Lower leg skin (tissue), 4 donors: Measurements from ENCODE around the gene PHB1. TPM values are rescaled to one million over a fixed set of nuclear protein-coding genes. Genes with fewer than 3 reads are reported as not detected.
"Not testable (repeated sequence)": the region's sequence is repeated elsewhere in the genome, so short reads cannot be mapped to it uniquely, and the experiment has no call there.

Source experiments
- DNase-seq, 2 donors: peaks; one replicate each; pipeline ENCODE4 v3.0.0-alpha.2; 2019; ENCODE audit warnings: low spot score in 2 of 2
- H3K4me3 ChIP-seq: fragments of 200-600 bp; sonication (generic); 2 replicates; pipeline ENCODE4 v1.5.1; 2017; ENCODE audit warnings: mild to moderate bottlenecking, low read depth; ENCODE audit not compliant: poor library complexity, severe bottlenecking
- CTCF ChIP-seq, 3 donors: fragments of 450-650 bp; IDR thresholded peaks; one replicate each; pipeline ENCODE4 v1.5.1; 2016; ENCODE audit warnings: antibody characterized with exemption in 3 of 3, mild to moderate bottlenecking in 3 of 3, moderate library complexity in 2 of 3
- POLR2A ChIP-seq, 2 donors: fragments of 450-650 bp; IDR thresholded peaks; one replicate each; pipeline ENCODE4 v1.6.1; 2016 to 2017; ENCODE audit warnings: antibody characterized with exemption in 2 of 2, mild to moderate bottlenecking in 1 of 2, moderate library complexity in 1 of 2
- WGBS, 2 donors: methylation state at CpG; one replicate each; pipeline ENCODE4 v1.1.5; 2018; 5-methylcytosine and 5-hydroxymethylcytosine counted together
- intact Hi-C: fragments of 100-400 bp; cut with DNase I; formaldehyde crosslinking; loops from one replicate; pipeline ENCODE4 v1.15.0; 2023; ENCODE audit warnings: low total_unique reads
- total RNA-seq, 4 donors: library from RNA; depleted of rRNA; stranded (reverse); fragments of >200 nt; gene quantifications; one replicate each; pipeline ENCODE4 v1.1.0, GENCODE V29; 2016

Gene PHB1
- total RNA-seq, 4 donors from 2014 or later, result 47.0 to 79.0 (median 71.3) TPM

GRCh38 chr17:49435671-49436029 lies 21.0 kb upstream of the PHB1 start:
- no peak for TF ChIP-seq POLR2A (IDR thresholded peaks at IDR 0.05)
- WGBS, 2 donors, result 37 to 39% methylated on average over 4 of the region's 4 CpGs
- H3K4me3 ChIP-seq, result no peak overlapping the region
- DNase-seq, result peak in 1 of 2 donors; percentile 79
- intact Hi-C loops, result loop anchor here (10.0 kb wide), 1 partner anchor 59 kb away; the partner anchor contains the start of gene NGFR

GRCh38 chr17:49434821-49435670 lies 20.4 kb upstream of the PHB1 start:
- intact Hi-C loops, result loop anchor here (10.0 kb wide), 1 partner anchor 60 kb away; the partner anchor contains the start of gene NGFR
- 51 to 53% methylated on average over 13 of the region's 13 CpGs for WGBS, 2 donors
- no peak for TF ChIP-seq POLR2A (IDR thresholded peaks at IDR 0.05)
- TF ChIP-seq CTCF (IDR thresholded peaks at IDR 0.05), result no peak
- H3K4me3 ChIP-seq, result no peak overlapping the region
- peak in 1 of 2 donors; percentile 84 for DNase-seq

- 76 to 98% methylated on average over 4 of the region's 4 CpGs for WGBS, 2 donors
- intact Hi-C loops, result loop anchor here (10.0 kb wide), 1 partner anchor 62 kb away; the partner anchor contains the start of gene NGFR
These were observed 18.5 kb upstream of the PHB1 start for GRCh38 chr17:49433000-49433694.

GRCh38 chr17:49431743-49432142 lies 17.1 kb upstream of the PHB1 start:
- DNase-seq, result no peak
- 91 to 93% methylated on average over 8 of the region's 8 CpGs for WGBS, 2 donors
- H3K4me3 ChIP-seq, result no peak overlapping the region
- TF ChIP-seq CTCF (IDR thresholded peaks at IDR 0.05) (no peak), POLR2A (IDR thresholded peaks at IDR 0.05) (no peak)
- intact Hi-C loops, result loop anchor here (10.0 kb wide), 1 partner anchor 63 kb away; the partner anchor contains the start of gene NGFR

More at GRCh38 chr17:49433000-49433694, 18.5 kb upstream of the PHB1 start:
- DNase-seq, result peak in 1 of 2 donors; percentile 34
- H3K4me3 ChIP-seq, result no peak overlapping the region
- TF ChIP-seq POLR2A (IDR thresholded peaks at IDR 0.05) (no peak), CTCF (IDR thresholded peaks at IDR 0.05) (no peak)

- no peak for DNase-seq
- intact Hi-C loops, result no loop called here
These were observed 10.3 kb upstream of the PHB1 start for GRCh38 chr17:49425004-49425286.

GRCh38 chr17:49424276-49425003 lies 9.8 kb upstream of the PHB1 start:
- WGBS, 2 donors, result 77 to 78% methylated on average over 16 of the region's 16 CpGs
- DNase-seq, result peak in 1 of 2 donors; percentile 74
- intact Hi-C loops, H3K4me3 ChIP-seq: not testable (repeated sequence)

More at GRCh38 chr17:49425004-49425286, 10.3 kb upstream of the PHB1 start:
- no peak overlapping the region for H3K4me3 ChIP-seq
- no peak for TF ChIP-seq POLR2A (IDR thresholded peaks at IDR 0.05)
- no peak for TF ChIP-seq CTCF (IDR thresholded peaks at IDR 0.05)
